GM23338 (cell line): ENCODE measurements around the gene ISG20. TPM values are rescaled to one million over a fixed set of nuclear protein-coding genes. Genes with fewer than 3 reads are reported as not detected.

Experiments used
- ATAC-seq: fragments of 200-7000 bp; cut with Tn5 transposase; 3 replicates; pipeline ENCODE4 v1.9.1; 2020
- DNase-seq: peaks from one replicate; pipeline ENCODE4 v3.0.0-alpha.2; 2015; ENCODE audit warnings: low spot score
- H2AFZ ChIP-seq: fragments of 200-600 bp; sonication (generic); 2 replicates; pipeline ENCODE4 v1.8.0; 2016; ENCODE audit warnings: antibody characterized with exemption, mild to moderate bottlenecking, moderate library complexity
- H3F3A ChIP-seq: fragments of 200-600 bp; sonication (generic); replicated peaks from 2 replicates; pipeline ENCODE4 v1.8.0; 2017; ENCODE audit warnings: antibody characterized with exemption, mixed run types, low read depth
- H3K27ac ChIP-seq: fragments of 200-600 bp; sonication (generic); 2 replicates; pipeline ENCODE4 v1.6.1; 2016; ENCODE audit warnings: low read depth
- H3K27me3 ChIP-seq: fragments of 200-600 bp; sonication (generic); 2 replicates; pipeline ENCODE4 v1.8.0; 2016; ENCODE audit warnings: mild to moderate bottlenecking, mixed run types, moderate library complexity; ENCODE audit not compliant: insufficient read depth
- H3K36me3 ChIP-seq: fragments of 200-600 bp; sonication (generic); 2 replicates; pipeline ENCODE4 v1.8.0; 2016; ENCODE audit warnings: mild to moderate bottlenecking; ENCODE audit not compliant: insufficient read depth
- H3K4me1 ChIP-seq: fragments of 200-600 bp; sonication (generic); 2 replicates; pipeline ENCODE4 v1.8.0; 2016; ENCODE audit warnings: mild to moderate bottlenecking, moderate library complexity; ENCODE audit not compliant: insufficient read depth
- H3K4me2 ChIP-seq: fragments of 200-600 bp; sonication (generic); 2 replicates; pipeline ENCODE4 v1.7.1; 2017; ENCODE audit warnings: mixed run types
- H3K4me3 ChIP-seq: fragments of 200-600 bp; sonication (generic); 2 replicates; pipeline ENCODE4 v1.6.1; 2016; ENCODE audit warnings: mixed run types
- H3K79me2 ChIP-seq: fragments of 200-600 bp; sonication (generic); replicated peaks from 2 replicates; pipeline ENCODE4 v1.8.0; 2017; ENCODE audit warnings: mild to moderate bottlenecking; ENCODE audit not compliant: insufficient read depth
- H3K9me2 ChIP-seq: fragments of 200-600 bp; sonication (generic); 2 replicates; pipeline ENCODE4 v1.8.0; 2017; ENCODE audit not compliant: insufficient read depth
- H4K20me1 ChIP-seq: fragments of 200-600 bp; sonication (generic); replicated peaks from 2 replicates; pipeline ENCODE4 v1.8.0; 2017; ENCODE audit warnings: mild to moderate bottlenecking; ENCODE audit not compliant: insufficient read depth
- H3K27ac Mint-ChIP-seq: 2 replicates; pipeline ENCODE4 v1.8.0; 2020; ENCODE audit warnings: inconsistent platforms, mild to moderate bottlenecking, moderate library complexity, mixed read lengths
- H3K27me3 Mint-ChIP-seq: 3 replicates; pipeline ENCODE4 v1.8.0; 2022; ENCODE audit warnings: low read depth, mild to moderate bottlenecking, moderate library complexity, mixed read lengths, inconsistent platforms; ENCODE audit not compliant: insufficient read depth, poor library complexity
- H3K36me3 Mint-ChIP-seq: 3 replicates; pipeline ENCODE4 v1.8.0; 2021; ENCODE audit warnings: low read depth, mild to moderate bottlenecking, inconsistent platforms, moderate library complexity, mixed read lengths
- H3K4me1 Mint-ChIP-seq: 3 replicates; pipeline ENCODE4 v1.8.0; 2020; ENCODE audit warnings: mild to moderate bottlenecking, inconsistent platforms, mixed read lengths
- H3K4me3 Mint-ChIP-seq: 3 replicates; pipeline ENCODE4 v1.8.0; 2021; ENCODE audit warnings: moderate library complexity, mild to moderate bottlenecking, inconsistent platforms, mixed read lengths
- H3K9me3 Mint-ChIP-seq: 3 replicates; pipeline ENCODE4 v1.8.0; 2020; ENCODE audit warnings: moderate library complexity, mild to moderate bottlenecking, inconsistent platforms, mixed read lengths
- CREB1 ChIP-seq: fragments of 250-450 bp; sonication (Bioruptor Pico); IDR thresholded peaks from 2 replicates; pipeline ENCODE4 v1.5.0; 2020; ENCODE audit warnings: low read depth, mild to moderate bottlenecking, moderate library complexity
- CTCF ChIP-seq, 2 experiments: fragments of 200-600 bp in 1 of 2; sonication (generic) in 1 of 2; conservative IDR thresholded peaks; 2 replicates each; pipeline versions ENCODE4 v1.5.1 to v1.6.1; 2016 to 2017; ENCODE audit warnings: antibody characterized with exemption in 2 of 2, low read depth in 2 of 2, mild to moderate bottlenecking in 2 of 2, moderate library complexity in 1 of 2
- EZH2 ChIP-seq: fragments of 200-600 bp; sonication (generic); IDR thresholded peaks from one replicate; pipeline ENCODE4 v1.8.0; 2017; ENCODE audit warnings: antibody characterized with exemption, mild to moderate bottlenecking, low read depth; ENCODE audit not compliant: unreplicated experiment
- EZH2phosphoT487 ChIP-seq: fragments of 200-600 bp; sonication (generic); IDR thresholded peaks from one replicate; pipeline ENCODE4 v1.8.1; 2018; ENCODE audit warnings: antibody characterized with exemption; ENCODE audit not compliant: unreplicated experiment
- JUNB ChIP-seq: IDR thresholded peaks from one replicate; pipeline ENCODE4 v1.6.1; 2016; ENCODE audit warnings: antibody characterized with exemption; ENCODE audit not compliant: unreplicated experiment
- POLR2AphosphoS5 ChIP-seq: IDR thresholded peaks from 2 replicates; pipeline ENCODE4 v1.6.1; 2016; ENCODE audit warnings: antibody characterized with exemption, low read depth
- REST ChIP-seq: IDR thresholded peaks from one replicate; pipeline ENCODE4 v1.6.1; 2018; ENCODE audit warnings: antibody characterized with exemption; ENCODE audit not compliant: unreplicated experiment
- STAT1 ChIP-seq: IDR thresholded peaks from one replicate; pipeline ENCODE4 v1.6.1; 2016; ENCODE audit warnings: antibody characterized with exemption; ENCODE audit not compliant: unreplicated experiment
- ZNF114 ChIP-seq: fragments of 250-450 bp; sonication (Bioruptor Pico); IDR thresholded peaks from 2 replicates; pipeline ENCODE4 v1.5.0; 2020; ENCODE audit warnings: mild to moderate bottlenecking, moderate library complexity
- ZNF331 ChIP-seq: fragments of 250-450 bp; sonication (Bioruptor Pico); IDR thresholded peaks from 2 replicates; pipeline ENCODE4 v1.5.0; 2020; ENCODE audit warnings: low read depth, mild to moderate bottlenecking, moderate library complexity
- polyA plus RNA-seq: library from polyadenylated mRNA; unstranded; fragments of >200 nt; fragmentation: Nextera tagmentation; extraction: Ambion mirVana; gene quantifications from 2 replicates; pipeline ENCODE4 v1.2.1, GENCODE V29; 2016
- total RNA-seq: library from RNA; depleted of rRNA; stranded (reverse); fragments of >200 nt; shearing (Covaris generic); gene quantifications from 2 replicates; pipeline ENCODE4 v1.2.3, GENCODE V29; 2014
- TF ChIP-seq, protein P1 (sequence below): fragments of 250-450 bp; sonication (Bioruptor Pico); IDR thresholded peaks from 2 replicates; pipeline ENCODE4 v1.5.0; 2020; ENCODE audit warnings: mild to moderate bottlenecking, moderate library complexity
- TF ChIP-seq, protein P2 (sequence below): IDR thresholded peaks from 2 replicates; pipeline ENCODE4 v1.6.1; 2016; ENCODE audit warnings: antibody characterized with exemption

The ISG20 gene
- total and polyA plus RNA-seq, 2 experiments from 2014 or later, result 3.2 to 3.7 TPM

- Histone ChIP-seq H2AFZ (no peak overlapping the region), H3F3A (no peaks in the 10 kb centered on the region), H4K20me1 (no peaks in the 10 kb centered on the region), H3K27ac (no peak overlapping the region), H3K9me2 (no peaks in the 10 kb centered on the region), H3K79me2 (no peaks in the 10 kb centered on the region), H3K36me3 (no peaks in the 10 kb centered on the region), H3K4me2 (no peak overlapping the region), H3K4me3 (no peak overlapping the region), H3K27me3 (no peaks in the 10 kb centered on the region), H3K4me1 (no peaks in the 10 kb centered on the region)
- no peak for TF ChIP-seq CREB1
- no peak for TF ChIP-seq POLR2AphosphoS5
- TF ChIP-seq EZH2, result no peak
- no peak for TF ChIP-seq REST
- no peak for TF ChIP-seq ZNF114 (CRISPR knock-in tag)
- no peak for TF ChIP-seq ZNF331 (CRISPR knock-in tag)
- TF ChIP-seq STAT1, result no peak
- TF ChIP-seq, protein P1, sequence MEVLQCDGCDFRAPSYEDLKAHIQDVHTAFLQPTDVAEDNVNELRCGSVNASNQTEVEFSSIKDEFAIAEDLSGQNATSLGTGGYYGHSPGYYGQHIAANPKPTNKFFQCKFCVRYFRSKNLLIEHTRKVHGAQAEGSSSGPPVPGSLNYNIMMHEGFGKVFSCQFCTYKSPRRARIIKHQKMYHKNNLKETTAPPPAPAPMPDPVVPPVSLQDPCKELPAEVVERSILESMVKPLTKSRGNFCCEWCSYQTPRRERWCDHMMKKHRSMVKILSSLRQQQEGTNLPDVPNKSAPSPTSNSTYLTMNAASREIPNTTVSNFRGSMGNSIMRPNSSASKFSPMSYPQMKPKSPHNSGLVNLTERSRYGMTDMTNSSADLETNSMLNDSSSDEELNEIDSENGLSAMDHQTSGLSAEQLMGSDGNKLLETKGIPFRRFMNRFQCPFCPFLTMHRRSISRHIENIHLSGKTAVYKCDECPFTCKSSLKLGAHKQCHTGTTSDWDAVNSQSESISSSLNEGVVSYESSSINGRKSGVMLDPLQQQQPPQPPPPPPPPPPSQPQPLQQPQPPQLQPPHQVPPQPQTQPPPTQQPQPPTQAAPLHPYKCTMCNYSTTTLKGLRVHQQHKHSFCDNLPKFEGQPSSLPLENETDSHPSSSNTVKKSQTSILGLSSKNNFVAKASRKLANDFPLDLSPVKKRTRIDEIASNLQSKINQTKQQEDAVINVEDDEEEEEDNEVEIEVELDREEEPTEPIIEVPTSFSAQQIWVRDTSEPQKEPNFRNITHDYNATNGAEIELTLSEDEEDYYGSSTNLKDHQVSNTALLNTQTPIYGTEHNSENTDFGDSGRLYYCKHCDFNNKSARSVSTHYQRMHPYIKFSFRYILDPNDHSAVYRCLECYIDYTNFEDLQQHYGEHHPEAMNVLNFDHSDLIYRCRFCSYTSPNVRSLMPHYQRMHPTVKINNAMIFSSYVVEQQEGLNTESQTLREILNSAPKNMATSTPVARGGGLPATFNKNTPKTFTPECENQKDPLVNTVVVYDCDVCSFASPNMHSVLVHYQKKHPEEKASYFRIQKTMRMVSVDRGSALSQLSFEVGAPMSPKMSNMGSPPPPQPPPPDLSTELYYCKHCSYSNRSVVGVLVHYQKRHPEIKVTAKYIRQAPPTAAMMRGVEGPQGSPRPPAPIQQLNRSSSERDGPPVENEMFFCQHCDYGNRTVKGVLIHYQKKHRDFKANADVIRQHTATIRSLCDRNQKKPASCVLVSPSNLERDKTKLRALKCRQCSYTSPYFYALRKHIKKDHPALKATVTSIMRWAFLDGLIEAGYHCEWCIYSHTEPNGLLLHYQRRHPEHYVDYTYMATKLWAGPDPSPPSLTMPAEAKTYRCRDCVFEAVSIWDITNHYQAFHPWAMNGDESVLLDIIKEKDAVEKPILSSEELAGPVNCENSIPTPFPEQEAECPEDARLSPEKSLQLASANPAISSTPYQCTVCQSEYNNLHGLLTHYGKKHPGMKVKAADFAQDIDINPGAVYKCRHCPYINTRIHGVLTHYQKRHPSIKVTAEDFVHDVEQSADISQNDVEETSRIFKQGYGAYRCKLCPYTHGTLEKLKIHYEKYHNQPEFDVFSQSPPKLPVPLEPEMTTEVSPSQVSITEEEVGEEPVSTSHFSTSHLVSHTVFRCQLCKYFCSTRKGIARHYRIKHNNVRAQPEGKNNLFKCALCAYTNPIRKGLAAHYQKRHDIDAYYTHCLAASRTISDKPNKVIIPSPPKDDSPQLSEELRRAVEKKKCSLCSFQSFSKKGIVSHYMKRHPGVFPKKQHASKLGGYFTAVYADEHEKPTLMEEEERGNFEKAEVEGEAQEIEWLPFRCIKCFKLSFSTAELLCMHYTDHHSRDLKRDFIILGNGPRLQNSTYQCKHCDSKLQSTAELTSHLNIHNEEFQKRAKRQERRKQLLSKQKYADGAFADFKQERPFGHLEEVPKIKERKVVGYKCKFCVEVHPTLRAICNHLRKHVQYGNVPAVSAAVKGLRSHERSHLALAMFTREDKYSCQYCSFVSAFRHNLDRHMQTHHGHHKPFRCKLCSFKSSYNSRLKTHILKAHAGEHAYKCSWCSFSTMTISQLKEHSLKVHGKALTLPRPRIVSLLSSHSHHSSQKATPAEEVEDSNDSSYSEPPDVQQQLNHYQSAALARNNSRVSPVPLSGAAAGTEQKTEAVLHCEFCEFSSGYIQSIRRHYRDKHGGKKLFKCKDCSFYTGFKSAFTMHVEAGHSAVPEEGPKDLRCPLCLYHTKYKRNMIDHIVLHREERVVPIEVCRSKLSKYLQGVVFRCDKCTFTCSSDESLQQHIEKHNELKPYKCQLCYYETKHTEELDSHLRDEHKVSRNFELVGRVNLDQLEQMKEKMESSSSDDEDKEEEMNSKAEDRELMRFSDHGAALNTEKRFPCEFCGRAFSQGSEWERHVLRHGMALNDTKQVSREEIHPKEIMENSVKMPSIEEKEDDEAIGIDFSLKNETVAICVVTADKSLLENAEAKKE (CRISPR knock-in tag), result no peak
- TF ChIP-seq CTCF (conservative IDR thresholded peaks at IDR 0.05; ENCODE audit: low read depth in 2 of 2), result no peak
- TF ChIP-seq, protein P2, sequence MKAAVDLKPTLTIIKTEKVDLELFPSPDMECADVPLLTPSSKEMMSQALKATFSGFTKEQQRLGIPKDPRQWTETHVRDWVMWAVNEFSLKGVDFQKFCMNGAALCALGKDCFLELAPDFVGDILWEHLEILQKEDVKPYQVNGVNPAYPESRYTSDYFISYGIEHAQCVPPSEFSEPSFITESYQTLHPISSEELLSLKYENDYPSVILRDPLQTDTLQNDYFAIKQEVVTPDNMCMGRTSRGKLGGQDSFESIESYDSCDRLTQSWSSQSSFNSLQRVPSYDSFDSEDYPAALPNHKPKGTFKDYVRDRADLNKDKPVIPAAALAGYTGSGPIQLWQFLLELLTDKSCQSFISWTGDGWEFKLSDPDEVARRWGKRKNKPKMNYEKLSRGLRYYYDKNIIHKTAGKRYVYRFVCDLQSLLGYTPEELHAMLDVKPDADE, result no peak
- TF ChIP-seq EZH2phosphoT487, result no peak
- no peak for TF ChIP-seq JUNB
- H3K9me3 Mint-ChIP-seq, result no peaks in the 10 kb centered on the region
- DNase-seq (no peak), ATAC-seq (no peak)
- no peak overlapping the region for H3K4me3 Mint-ChIP-seq
- no peak overlapping the region for H3K27ac Mint-ChIP-seq
- H3K36me3 Mint-ChIP-seq, result no peaks in the 10 kb centered on the region
- H3K27me3 Mint-ChIP-seq, result peaks cover 9% of the 10 kb centered on the region
- peaks cover 10% of the 10 kb centered on the region for H3K4me1 Mint-ChIP-seq
These were observed 23.1 kb downstream of the ISG20 start for GRCh38 chr15:88661761-88662556.
